GM19372 (cell line): ENCODE results near the gene LDAF1.
A peak's percentile ranks its signal among the peaks of the same experiment; 100 is the strongest.
"Not testable (repeated sequence)": the region's sequence is repeated elsewhere in the genome, so short reads cannot be mapped to it uniquely, and the experiment has no call there.

Experiments
- ATAC-seq: cut with Tn5 transposase; IDR thresholded peaks from one replicate; pipeline ENCODE4 v1.9.1; 2021; ENCODE audit warnings: mild to moderate bottlenecking, low read depth, moderate library complexity; ENCODE audit not compliant: unreplicated experiment

Gene LDAF1

GRCh38 chr16:21158208-21159110 is at the start of gene LDAF1:
Gene LDAF1 (plus strand): TSS chr16:21158674. CDS start chr16:21161183, 2,509 bp downstream.
- ATAC-seq = peak; percentile 90

GRCh38 chr16:21115551-21115950 is 42.9 kb upstream of the LDAF1 start:
- not testable (repeated sequence) for ATAC-seq

- no peak for ATAC-seq
Measured at GRCh38 chr16:21116148-21116693, 42.3 kb upstream of the LDAF1 start.

- ATAC-seq = no peak
Measured at GRCh38 chr16:21117567-21117966, 40.9 kb upstream of the LDAF1 start.

- ATAC-seq = no peak
Measured at GRCh38 chr16:21120976-21121520, 37.4 kb upstream of the LDAF1 start.

GRCh38 chr16:21125191-21125590 is 33.3 kb upstream of the LDAF1 start:
- ATAC-seq = no peak

GRCh38 chr16:21126518-21126917 is 32.0 kb upstream of the LDAF1 start:
- no peak for ATAC-seq

- ATAC-seq = no peak
Measured at GRCh38 chr16:21128991-21129390, 29.5 kb upstream of the LDAF1 start.

- ATAC-seq = no peak
Measured at GRCh38 chr16:21130811-21131210, 27.7 kb upstream of the LDAF1 start.

GRCh38 chr16:21134053-21134452 is 24.4 kb upstream of the LDAF1 start:
- ATAC-seq = no peak

- no peak for ATAC-seq
Measured at GRCh38 chr16:21145738-21146137, 12.7 kb upstream of the LDAF1 start.

GRCh38 chr16:21150375-21151001 is 8.0 kb upstream of the LDAF1 start, which contains the start of gene DNAH3:
Gene DNAH3 (minus strand): TSS chr16:21150846. CDS start chr16:21150319, 527 bp downstream.
- ATAC-seq = no peak

GRCh38 chr16:21152160-21153030 is 6.1 kb upstream of the LDAF1 start:
- not testable (repeated sequence) for ATAC-seq

GRCh38 chr16:21153124-21153729 is 5.2 kb upstream of the LDAF1 start:
- ATAC-seq = not testable (repeated sequence)

GRCh38 chr16:21156011-21156410 is 2.5 kb upstream of the LDAF1 start:
- not testable (repeated sequence) for ATAC-seq

- ATAC-seq = no peak
Measured at GRCh38 chr16:21156767-21157467, 1.6 kb upstream of the LDAF1 start.

GRCh38 chr16:21157632-21158031 is 842 bp upstream of the LDAF1 start:
- no peak for ATAC-seq

- no peak for ATAC-seq
Measured at GRCh38 chr16:21159281-21159951, 942 bp downstream of the LDAF1 start.

- ATAC-seq = no peak
Measured at GRCh38 chr16:21160276-21160675, 1.8 kb downstream of the LDAF1 start.
